ENCODE data around the gene DYNC1I1.

DNA sequence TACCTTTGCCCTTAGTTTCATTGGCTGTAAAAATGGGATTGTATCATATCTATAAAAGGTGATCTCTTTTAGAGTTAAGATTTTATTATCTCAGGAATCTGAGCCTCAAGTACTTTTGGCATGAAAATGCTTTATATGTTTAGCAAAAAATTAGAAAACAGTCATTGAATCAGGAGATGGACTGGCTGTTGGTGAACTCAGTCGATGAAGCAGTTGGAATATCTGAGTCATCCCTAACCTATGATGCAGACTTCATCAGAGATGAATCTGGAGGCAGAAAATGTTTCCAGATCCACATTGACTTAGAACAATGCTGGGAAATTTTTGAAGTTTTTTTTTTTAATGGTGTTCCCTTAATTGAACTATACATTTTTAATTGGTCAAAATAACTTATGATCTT lies 321.1 kb downstream of the DYNC1I1 start:
- TF ChIP-seq, protein P1, sequence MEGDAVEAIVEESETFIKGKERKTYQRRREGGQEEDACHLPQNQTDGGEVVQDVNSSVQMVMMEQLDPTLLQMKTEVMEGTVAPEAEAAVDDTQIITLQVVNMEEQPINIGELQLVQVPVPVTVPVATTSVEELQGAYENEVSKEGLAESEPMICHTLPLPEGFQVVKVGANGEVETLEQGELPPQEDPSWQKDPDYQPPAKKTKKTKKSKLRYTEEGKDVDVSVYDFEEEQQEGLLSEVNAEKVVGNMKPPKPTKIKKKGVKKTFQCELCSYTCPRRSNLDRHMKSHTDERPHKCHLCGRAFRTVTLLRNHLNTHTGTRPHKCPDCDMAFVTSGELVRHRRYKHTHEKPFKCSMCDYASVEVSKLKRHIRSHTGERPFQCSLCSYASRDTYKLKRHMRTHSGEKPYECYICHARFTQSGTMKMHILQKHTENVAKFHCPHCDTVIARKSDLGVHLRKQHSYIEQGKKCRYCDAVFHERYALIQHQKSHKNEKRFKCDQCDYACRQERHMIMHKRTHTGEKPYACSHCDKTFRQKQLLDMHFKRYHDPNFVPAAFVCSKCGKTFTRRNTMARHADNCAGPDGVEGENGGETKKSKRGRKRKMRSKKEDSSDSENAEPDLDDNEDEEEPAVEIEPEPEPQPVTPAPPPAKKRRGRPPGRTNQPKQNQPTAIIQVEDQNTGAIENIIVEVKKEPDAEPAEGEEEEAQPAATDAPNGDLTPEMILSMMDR (conservative IDR thresholded peaks at IDR 0.05): no peak
- no peak for TF ChIP-seq EZH2 (IDR thresholded peaks at IDR 0.05; ENCODE audit: low read depth)
